ENCODE measurements around the gene PLBD1.

DNA sequence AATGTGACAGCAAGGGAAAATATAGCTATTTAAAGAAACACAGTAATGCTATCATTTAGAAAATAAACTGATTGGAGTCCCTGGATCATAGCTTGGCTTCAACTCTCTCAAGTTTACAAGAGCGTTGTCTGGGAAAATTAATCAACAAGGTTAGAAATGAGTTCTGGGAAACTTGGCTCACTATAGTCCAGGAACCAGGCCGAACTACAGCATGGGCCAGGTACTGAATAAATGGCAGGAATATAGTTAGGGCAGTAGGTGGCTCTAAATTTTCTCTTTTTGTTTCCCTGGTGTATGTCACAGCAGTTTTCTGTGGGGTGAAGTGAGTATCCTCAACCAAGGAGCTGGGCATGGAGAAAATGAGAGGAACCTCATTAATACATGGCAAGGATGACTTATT, 72.4 kb downstream of the PLBD1 start:
- TF ChIP-seq, protein P1, sequence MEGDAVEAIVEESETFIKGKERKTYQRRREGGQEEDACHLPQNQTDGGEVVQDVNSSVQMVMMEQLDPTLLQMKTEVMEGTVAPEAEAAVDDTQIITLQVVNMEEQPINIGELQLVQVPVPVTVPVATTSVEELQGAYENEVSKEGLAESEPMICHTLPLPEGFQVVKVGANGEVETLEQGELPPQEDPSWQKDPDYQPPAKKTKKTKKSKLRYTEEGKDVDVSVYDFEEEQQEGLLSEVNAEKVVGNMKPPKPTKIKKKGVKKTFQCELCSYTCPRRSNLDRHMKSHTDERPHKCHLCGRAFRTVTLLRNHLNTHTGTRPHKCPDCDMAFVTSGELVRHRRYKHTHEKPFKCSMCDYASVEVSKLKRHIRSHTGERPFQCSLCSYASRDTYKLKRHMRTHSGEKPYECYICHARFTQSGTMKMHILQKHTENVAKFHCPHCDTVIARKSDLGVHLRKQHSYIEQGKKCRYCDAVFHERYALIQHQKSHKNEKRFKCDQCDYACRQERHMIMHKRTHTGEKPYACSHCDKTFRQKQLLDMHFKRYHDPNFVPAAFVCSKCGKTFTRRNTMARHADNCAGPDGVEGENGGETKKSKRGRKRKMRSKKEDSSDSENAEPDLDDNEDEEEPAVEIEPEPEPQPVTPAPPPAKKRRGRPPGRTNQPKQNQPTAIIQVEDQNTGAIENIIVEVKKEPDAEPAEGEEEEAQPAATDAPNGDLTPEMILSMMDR (IDR thresholded peaks at IDR 0.05): no peak
- TF ChIP-seq POLR2A (IDR thresholded peaks at IDR 0.05) (no peak), POLR2AphosphoS5 (IDR thresholded peaks at IDR 0.05) (no peak), EP300 (IDR thresholded peaks at IDR 0.05) (no peak)
